Measurements from ENCODE around the gene MYF5.

The MYF5 gene

GRCh38 chr12:80707830-80708258 lies 8.9 kb upstream of the MYF5 start:
- DNase-seq (ENCODE audit: low read depth, low spot score) = no peak

GRCh38 chr12:80708259-80708974 lies 8.3 kb upstream of the MYF5 start:
- DNase-seq (ENCODE audit: low read depth, low spot score) = peak; percentile 35

GRCh38 chr12:80708975-80709328 lies 7.8 kb upstream of the MYF5 start:
- DNase-seq (ENCODE audit: low read depth, low spot score) = no peak

- no peak for DNase-seq (ENCODE audit: low read depth, low spot score)
Measured at GRCh38 chr12:80709811-80710726, 6.6 kb upstream of the MYF5 start.

GRCh38 chr12:80710727-80711449 lies 5.8 kb upstream of the MYF5 start:
- no peak for DNase-seq (ENCODE audit: low read depth, low spot score)

- no peak for DNase-seq (ENCODE audit: low read depth, low spot score)
Measured at GRCh38 chr12:80711866-80712265, 4.8 kb upstream of the MYF5 start.

GRCh38 chr12:80712866-80713265 lies 3.8 kb upstream of the MYF5 start:
- DNase-seq (ENCODE audit: low read depth, low spot score) = no peak

GRCh38 chr12:80713419-80713818 lies 3.3 kb upstream of the MYF5 start:
- DNase-seq (ENCODE audit: low read depth, low spot score) = no peak

- peak; percentile 62 for DNase-seq (ENCODE audit: low read depth, low spot score)
Measured at GRCh38 chr12:80714055-80714454, 2.7 kb upstream of the MYF5 start.

- DNase-seq (ENCODE audit: low read depth, low spot score) = no peak
Measured at GRCh38 chr12:80714846-80715245, 1.9 kb upstream of the MYF5 start.

- DNase-seq (ENCODE audit: low read depth, low spot score) = no peak
Measured at GRCh38 chr12:80715713-80716249, 931 bp upstream of the MYF5 start.

- no peak for DNase-seq (ENCODE audit: low read depth, low spot score)
Measured at GRCh38 chr12:80717856-80718255, 1.1 kb downstream of the MYF5 start.

GRCh38 chr12:80720516-80720915 lies 3.8 kb downstream of the MYF5 start:
- DNase-seq (ENCODE audit: low read depth, low spot score) = no peak

- DNase-seq (ENCODE audit: low read depth, low spot score) = no peak
Measured at GRCh38 chr12:80721326-80721725, 4.6 kb downstream of the MYF5 start.

- DNase-seq (ENCODE audit: low read depth, low spot score) = no peak
Measured at GRCh38 chr12:80745851-80746505, 29.3 kb downstream of the MYF5 start.

GRCh38 chr12:80747800-80748199 lies 31.1 kb downstream of the MYF5 start:
- DNase-seq (ENCODE audit: low read depth, low spot score) = no peak

GRCh38 chr12:80749456-80749855 lies 32.7 kb downstream of the MYF5 start:
- no peak for DNase-seq (ENCODE audit: low read depth, low spot score)

- no peak for DNase-seq (ENCODE audit: low read depth, low spot score)
Measured at GRCh38 chr12:80752464-80752863, 35.8 kb downstream of the MYF5 start.

GRCh38 chr12:80754274-80754673 lies 37.6 kb downstream of the MYF5 start:
- no peak for DNase-seq (ENCODE audit: low read depth, low spot score)

- no peak for DNase-seq (ENCODE audit: low read depth, low spot score)
Measured at GRCh38 chr12:80756875-80757274, 40.2 kb downstream of the MYF5 start.

- no peak for DNase-seq (ENCODE audit: low read depth, low spot score)
Measured at GRCh38 chr12:80761838-80762237, 45.1 kb downstream of the MYF5 start.
